ENCODE measurements around the gene CYP3A7. TPM values are rescaled to one million over a fixed set of nuclear protein-coding genes. Genes with fewer than 3 reads are reported as not detected.

CYP3A7 gene
- polyA plus RNA-seq, 1 of the 3 experiments (the other 2 are of a cell fraction), result not detected

DNA sequence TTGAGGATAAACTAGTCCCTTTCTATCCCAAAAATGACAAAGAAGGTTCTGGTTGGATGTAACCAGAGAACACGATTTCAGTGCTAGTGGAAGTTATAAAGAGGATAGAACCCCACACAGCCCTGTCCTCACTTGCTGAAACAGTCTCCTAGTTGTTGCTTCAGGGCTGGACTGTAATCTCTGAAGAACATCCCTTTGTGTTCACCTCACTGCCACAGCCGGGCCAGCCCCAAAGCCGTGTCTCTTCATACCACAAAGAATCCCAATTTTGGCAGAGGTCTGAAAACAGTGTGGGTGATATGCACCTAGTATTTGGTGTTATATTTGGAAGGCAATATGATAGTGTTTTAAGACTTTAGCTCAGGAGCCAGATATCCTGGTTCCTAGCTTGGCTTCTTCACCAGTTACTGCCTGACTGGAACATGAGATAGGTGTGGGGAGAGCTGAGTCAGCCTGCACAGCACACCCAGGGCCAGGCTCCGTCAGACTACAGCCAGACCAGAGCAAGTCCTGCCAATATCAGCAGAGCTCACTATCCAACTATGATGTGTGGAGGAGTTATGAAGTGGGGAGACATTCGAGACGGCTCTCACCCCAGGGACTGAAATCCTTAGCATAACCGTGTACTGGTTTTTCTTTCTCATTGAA, 27.8 kb upstream of the CYP3A7 start:
- Histone ChIP-seq H3K79me2 (ENCODE audit: insufficient read depth) (no peaks in the 10 kb centered on the region), H3K4me1 (ENCODE audit: control insufficient read depth in 1 of 2, insufficient read depth in 2 of 2, low read depth in 1 of 2, low read length in 1 of 2) (no peaks in the 10 kb centered on the region), H3K4me3 (ENCODE audit: low read depth in 2 of 2, low read length in 1 of 2) (no peak overlapping the region), H3K4me2 (no peak overlapping the region), H3K27ac (ENCODE audit: low read depth in 2 of 2, low read length in 1 of 2) (no peak overlapping the region), H3K27me3 (ENCODE audit: insufficient read depth) (peaks cover 15% of the 10 kb centered on the region; the same call in 1 of the 2 replicates), H3K9ac (no peak overlapping the region), H3K9me3 (no peaks in the 10 kb centered on the region), H3K9me2 (no peaks in the 10 kb centered on the region), H2AFZ (ENCODE audit: low read depth) (no peak overlapping the region), H4K20me1 (ENCODE audit: insufficient read depth) (no peaks in the 10 kb centered on the region), H3K36me3 (replicated peaks in 1 of 2; ENCODE audit: control insufficient read depth in 1 of 2, insufficient read depth in 2 of 2, low read length in 1 of 2) (no peaks in the 10 kb centered on the region), H3F3A (replicated peaks; ENCODE audit: insufficient read depth) (no peaks in the 10 kb centered on the region)
- DNase-seq, result no peak
- POLR2A ChIA-PET, result no interaction called here
- TF ChIP-seq, protein P1, sequence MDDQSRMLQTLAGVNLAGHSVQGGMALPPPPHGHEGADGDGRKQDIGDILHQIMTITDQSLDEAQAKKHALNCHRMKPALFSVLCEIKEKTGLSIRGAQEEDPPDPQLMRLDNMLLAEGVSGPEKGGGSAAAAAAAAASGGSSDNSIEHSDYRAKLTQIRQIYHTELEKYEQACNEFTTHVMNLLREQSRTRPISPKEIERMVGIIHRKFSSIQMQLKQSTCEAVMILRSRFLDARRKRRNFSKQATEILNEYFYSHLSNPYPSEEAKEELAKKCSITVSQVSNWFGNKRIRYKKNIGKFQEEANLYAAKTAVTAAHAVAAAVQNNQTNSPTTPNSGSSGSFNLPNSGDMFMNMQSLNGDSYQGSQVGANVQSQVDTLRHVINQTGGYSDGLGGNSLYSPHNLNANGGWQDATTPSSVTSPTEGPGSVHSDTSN (IDR thresholded peaks at IDR 0.05), result no peak
- TF ChIP-seq NRF1 (IDR thresholded peaks at IDR 0.05; ENCODE audit: low read depth, low read length) (no peak), TCF12 (IDR thresholded peaks at IDR 0.05) (no peak), MEF2A (IDR thresholded peaks at IDR 0.05; ENCODE audit: borderline replicate concordance, low read depth) (no peak), JUND (IDR thresholded peaks at IDR 0.05) (no peak), TAF1 (IDR thresholded peaks at IDR 0.05; ENCODE audit: borderline replicate concordance, low read depth, low read length) (no peak)
- TF ChIP-seq, protein P2, sequence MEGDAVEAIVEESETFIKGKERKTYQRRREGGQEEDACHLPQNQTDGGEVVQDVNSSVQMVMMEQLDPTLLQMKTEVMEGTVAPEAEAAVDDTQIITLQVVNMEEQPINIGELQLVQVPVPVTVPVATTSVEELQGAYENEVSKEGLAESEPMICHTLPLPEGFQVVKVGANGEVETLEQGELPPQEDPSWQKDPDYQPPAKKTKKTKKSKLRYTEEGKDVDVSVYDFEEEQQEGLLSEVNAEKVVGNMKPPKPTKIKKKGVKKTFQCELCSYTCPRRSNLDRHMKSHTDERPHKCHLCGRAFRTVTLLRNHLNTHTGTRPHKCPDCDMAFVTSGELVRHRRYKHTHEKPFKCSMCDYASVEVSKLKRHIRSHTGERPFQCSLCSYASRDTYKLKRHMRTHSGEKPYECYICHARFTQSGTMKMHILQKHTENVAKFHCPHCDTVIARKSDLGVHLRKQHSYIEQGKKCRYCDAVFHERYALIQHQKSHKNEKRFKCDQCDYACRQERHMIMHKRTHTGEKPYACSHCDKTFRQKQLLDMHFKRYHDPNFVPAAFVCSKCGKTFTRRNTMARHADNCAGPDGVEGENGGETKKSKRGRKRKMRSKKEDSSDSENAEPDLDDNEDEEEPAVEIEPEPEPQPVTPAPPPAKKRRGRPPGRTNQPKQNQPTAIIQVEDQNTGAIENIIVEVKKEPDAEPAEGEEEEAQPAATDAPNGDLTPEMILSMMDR (IDR thresholded peaks at IDR 0.05), result no peak
- TF ChIP-seq, protein P3, sequence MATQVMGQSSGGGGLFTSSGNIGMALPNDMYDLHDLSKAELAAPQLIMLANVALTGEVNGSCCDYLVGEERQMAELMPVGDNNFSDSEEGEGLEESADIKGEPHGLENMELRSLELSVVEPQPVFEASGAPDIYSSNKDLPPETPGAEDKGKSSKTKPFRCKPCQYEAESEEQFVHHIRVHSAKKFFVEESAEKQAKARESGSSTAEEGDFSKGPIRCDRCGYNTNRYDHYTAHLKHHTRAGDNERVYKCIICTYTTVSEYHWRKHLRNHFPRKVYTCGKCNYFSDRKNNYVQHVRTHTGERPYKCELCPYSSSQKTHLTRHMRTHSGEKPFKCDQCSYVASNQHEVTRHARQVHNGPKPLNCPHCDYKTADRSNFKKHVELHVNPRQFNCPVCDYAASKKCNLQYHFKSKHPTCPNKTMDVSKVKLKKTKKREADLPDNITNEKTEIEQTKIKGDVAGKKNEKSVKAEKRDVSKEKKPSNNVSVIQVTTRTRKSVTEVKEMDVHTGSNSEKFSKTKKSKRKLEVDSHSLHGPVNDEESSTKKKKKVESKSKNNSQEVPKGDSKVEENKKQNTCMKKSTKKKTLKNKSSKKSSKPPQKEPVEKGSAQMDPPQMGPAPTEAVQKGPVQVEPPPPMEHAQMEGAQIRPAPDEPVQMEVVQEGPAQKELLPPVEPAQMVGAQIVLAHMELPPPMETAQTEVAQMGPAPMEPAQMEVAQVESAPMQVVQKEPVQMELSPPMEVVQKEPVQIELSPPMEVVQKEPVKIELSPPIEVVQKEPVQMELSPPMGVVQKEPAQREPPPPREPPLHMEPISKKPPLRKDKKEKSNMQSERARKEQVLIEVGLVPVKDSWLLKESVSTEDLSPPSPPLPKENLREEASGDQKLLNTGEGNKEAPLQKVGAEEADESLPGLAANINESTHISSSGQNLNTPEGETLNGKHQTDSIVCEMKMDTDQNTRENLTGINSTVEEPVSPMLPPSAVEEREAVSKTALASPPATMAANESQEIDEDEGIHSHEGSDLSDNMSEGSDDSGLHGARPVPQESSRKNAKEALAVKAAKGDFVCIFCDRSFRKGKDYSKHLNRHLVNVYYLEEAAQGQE (IDR thresholded peaks at IDR 0.05; ENCODE audit: low read depth, low read length), result no peak
- TF ChIP-seq, protein P4, sequence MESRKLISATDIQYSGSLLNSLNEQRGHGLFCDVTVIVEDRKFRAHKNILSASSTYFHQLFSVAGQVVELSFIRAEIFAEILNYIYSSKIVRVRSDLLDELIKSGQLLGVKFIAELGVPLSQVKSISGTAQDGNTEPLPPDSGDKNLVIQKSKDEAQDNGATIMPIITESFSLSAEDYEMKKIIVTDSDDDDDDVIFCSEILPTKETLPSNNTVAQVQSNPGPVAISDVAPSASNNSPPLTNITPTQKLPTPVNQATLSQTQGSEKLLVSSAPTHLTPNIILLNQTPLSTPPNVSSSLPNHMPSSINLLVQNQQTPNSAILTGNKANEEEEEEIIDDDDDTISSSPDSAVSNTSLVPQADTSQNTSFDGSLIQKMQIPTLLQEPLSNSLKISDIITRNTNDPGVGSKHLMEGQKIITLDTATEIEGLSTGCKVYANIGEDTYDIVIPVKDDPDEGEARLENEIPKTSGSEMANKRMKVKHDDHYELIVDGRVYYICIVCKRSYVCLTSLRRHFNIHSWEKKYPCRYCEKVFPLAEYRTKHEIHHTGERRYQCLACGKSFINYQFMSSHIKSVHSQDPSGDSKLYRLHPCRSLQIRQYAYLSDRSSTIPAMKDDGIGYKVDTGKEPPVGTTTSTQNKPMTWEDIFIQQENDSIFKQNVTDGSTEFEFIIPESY (IDR thresholded peaks at IDR 0.05; ENCODE audit: borderline replicate concordance, low read depth), result no peak
- CTCF ChIA-PET, result no interaction called here
- 13% methylated on average over 7 of the region's 7 CpGs for WGBS (ENCODE audit: low lambda C conversion rate)

All from SK-N-SH (cell line).